ENCODE measurements around the gene CSGALNACT2. TPM values are rescaled to one million over a fixed set of nuclear protein-coding genes. Genes with fewer than 3 reads are reported as not detected.

The CSGALNACT2 gene
- total RNA-seq, 1 experiment from 2014 or later = 8.9 TPM

DNA sequence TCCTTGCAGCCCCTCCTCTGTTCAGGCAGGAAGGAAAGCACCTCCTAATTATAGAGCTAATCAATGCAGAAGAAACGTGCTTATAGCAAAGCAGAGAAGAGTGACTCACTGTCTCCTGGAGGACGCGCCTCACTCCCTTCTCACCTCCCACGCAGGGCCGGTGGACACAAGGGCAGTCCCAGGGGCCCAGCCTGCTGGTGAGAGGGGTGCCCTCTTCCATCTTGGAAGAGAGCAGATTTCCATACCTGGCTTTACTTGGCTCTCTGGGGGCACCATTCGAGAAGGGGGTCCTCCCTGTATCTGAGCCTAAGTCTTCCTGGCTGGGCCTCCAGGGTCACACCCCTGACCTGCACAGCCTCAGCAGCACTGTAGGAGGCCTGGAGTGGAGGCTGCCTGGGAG is 72.8 kb downstream of the CSGALNACT2 start:
- no peak overlapping the region for H2BK120ac ChIP-seq (ENCODE audit: low read depth, low read length, poor library complexity, severe bottlenecking)
- TF ChIP-seq, protein P1, sequence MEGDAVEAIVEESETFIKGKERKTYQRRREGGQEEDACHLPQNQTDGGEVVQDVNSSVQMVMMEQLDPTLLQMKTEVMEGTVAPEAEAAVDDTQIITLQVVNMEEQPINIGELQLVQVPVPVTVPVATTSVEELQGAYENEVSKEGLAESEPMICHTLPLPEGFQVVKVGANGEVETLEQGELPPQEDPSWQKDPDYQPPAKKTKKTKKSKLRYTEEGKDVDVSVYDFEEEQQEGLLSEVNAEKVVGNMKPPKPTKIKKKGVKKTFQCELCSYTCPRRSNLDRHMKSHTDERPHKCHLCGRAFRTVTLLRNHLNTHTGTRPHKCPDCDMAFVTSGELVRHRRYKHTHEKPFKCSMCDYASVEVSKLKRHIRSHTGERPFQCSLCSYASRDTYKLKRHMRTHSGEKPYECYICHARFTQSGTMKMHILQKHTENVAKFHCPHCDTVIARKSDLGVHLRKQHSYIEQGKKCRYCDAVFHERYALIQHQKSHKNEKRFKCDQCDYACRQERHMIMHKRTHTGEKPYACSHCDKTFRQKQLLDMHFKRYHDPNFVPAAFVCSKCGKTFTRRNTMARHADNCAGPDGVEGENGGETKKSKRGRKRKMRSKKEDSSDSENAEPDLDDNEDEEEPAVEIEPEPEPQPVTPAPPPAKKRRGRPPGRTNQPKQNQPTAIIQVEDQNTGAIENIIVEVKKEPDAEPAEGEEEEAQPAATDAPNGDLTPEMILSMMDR (conservative IDR thresholded peaks at IDR 0.05) = no peak
- H3K18ac ChIP-seq (ENCODE audit: insufficient read length, low read depth, low read length) = no peak overlapping the region
- H2AK5ac ChIP-seq (ENCODE audit: insufficient read length, low read length) = no peak overlapping the region
- no peaks in the 10 kb centered on the region for H3K79me2 ChIP-seq (ENCODE audit: insufficient read depth, low read length)
- Mint-ChIP-seq H3K36me3 (ENCODE audit: insufficient read depth in 1 of 3, low read depth in 3 of 3) (no peaks in the 10 kb centered on the region), H3K27ac (peak overlapping the region in 1 of 3 experiments; percentile 79; a peak in 1 of 7 replicates), H3K4me1 (peaks cover 5 to 7% of the 10 kb centered on the region in 2 experiments; a peak in 3 of 4 replicates), H3K27me3 (ENCODE audit: low read depth) (peaks cover 1% of the 10 kb centered on the region), H3K9me3 (no peaks in the 10 kb centered on the region), H3K4me3 (no peak overlapping the region)
- no peaks in the 10 kb centered on the region for H3K9me3 ChIP-seq (ENCODE audit: control insufficient read depth, low read depth, low read length)
- no peak overlapping the region for H3K14ac ChIP-seq (ENCODE audit: insufficient read depth, low read length)
- no peaks in the 10 kb centered on the region for H4K20me1 ChIP-seq (ENCODE audit: control insufficient read depth, insufficient read depth, insufficient read length)
- no peak overlapping the region for H3K4me2 ChIP-seq (ENCODE audit: insufficient read depth, insufficient read length, low read length)
- H3T11ph ChIP-seq (ENCODE audit: low read length) = no peak overlapping the region
- no CpG with 5 or more reads among the region's 6 CpGs for WGBS (ENCODE audit: extremely low coverage, insufficient read length, low lambda C conversion rate)
- H3K27me3 ChIP-seq (ENCODE audit: insufficient read depth, low read length) = no peaks in the 10 kb centered on the region
- no peak overlapping the region for H4K8ac ChIP-seq (replicated peaks; ENCODE audit: insufficient read length, low read depth, low read length)
- no peak overlapping the region for H2BK5ac ChIP-seq (ENCODE audit: insufficient read length, low read length)
- no peaks in the 10 kb centered on the region for H3K79me1 ChIP-seq (ENCODE audit: insufficient read depth, low read depth, low read length, poor library complexity, severe bottlenecking)
- DNase-seq = no peak
- H3K4ac ChIP-seq (ENCODE audit: low read depth, low read length) = no peak overlapping the region
- no peak overlapping the region for H2BK20ac ChIP-seq (ENCODE audit: low read depth, low read length, poor library complexity, severe bottlenecking)
- H3K4me1 ChIP-seq (ENCODE audit: insufficient read depth, low read length) = no peaks in the 10 kb centered on the region
- no peak overlapping the region for H4K5ac ChIP-seq (ENCODE audit: insufficient read length, low read depth, low read length)
- no peaks in the 10 kb centered on the region for H3K23me2 ChIP-seq (ENCODE audit: insufficient read length, low read depth, low read length, poor library complexity, severe bottlenecking)
- H2BK12ac ChIP-seq (ENCODE audit: insufficient read length, low read depth, low read length) = no peak overlapping the region
- H3K27ac ChIP-seq (ENCODE audit: insufficient read length, low read depth, low read length) = no peak overlapping the region
- H2BK15ac ChIP-seq (ENCODE audit: low read depth, low read length) = no peak overlapping the region
- H3K9ac ChIP-seq (ENCODE audit: extremely low read depth, insufficient read length, low read length) = no peak overlapping the region
- H2AFZ ChIP-seq (ENCODE audit: low read length) = no peak overlapping the region
- no peak overlapping the region for H4K91ac ChIP-seq (ENCODE audit: insufficient read length, low read depth, low read length)
- H3K56ac ChIP-seq (ENCODE audit: insufficient read length, low read depth, low read length) = no peak overlapping the region
- H3K23ac ChIP-seq (ENCODE audit: insufficient read length, low read depth, low read length) = no peak overlapping the region
